ENCODE measurements around the gene SCAMP1.

SCAMP1 gene

GRCh38 chr5:78497573-78498533 is 137.4 kb downstream of the SCAMP1 start:
- no peak for DNase-seq

- DNase-seq = no peak
These were observed 139.1 kb downstream of the SCAMP1 start for GRCh38 chr5:78499485-78499884.

- no peak for DNase-seq
These were observed 139.6 kb downstream of the SCAMP1 start for GRCh38 chr5:78500028-78500427.

GRCh38 chr5:78500871-78501270 is 140.5 kb downstream of the SCAMP1 start:
- no peak for DNase-seq

GRCh38 chr5:78501411-78502352 is 141.3 kb downstream of the SCAMP1 start:
- no peak for DNase-seq

GRCh38 chr5:78503958-78504653 is 143.7 kb downstream of the SCAMP1 start:
- DNase-seq = no peak

GRCh38 chr5:78504704-78505677 is 144.6 kb downstream of the SCAMP1 start:
- no peak for DNase-seq

- no peak for DNase-seq
These were observed 145.4 kb downstream of the SCAMP1 start for GRCh38 chr5:78505860-78506259.

- DNase-seq = no peak
These were observed 146.0 kb downstream of the SCAMP1 start for GRCh38 chr5:78506261-78507024.

- DNase-seq = no peak
These were observed 147.1 kb downstream of the SCAMP1 start for GRCh38 chr5:78507531-78507930.

- DNase-seq = no peak
These were observed 147.9 kb downstream of the SCAMP1 start for GRCh38 chr5:78508186-78508765.

GRCh38 chr5:78509145-78509865 is 148.9 kb downstream of the SCAMP1 start:
- DNase-seq = no peak

- peak; percentile 17 for DNase-seq
These were observed 149.7 kb downstream of the SCAMP1 start for GRCh38 chr5:78509884-78510769.

- no peak for DNase-seq
These were observed 150.9 kb downstream of the SCAMP1 start for GRCh38 chr5:78511121-78511906.

- DNase-seq = no peak
These were observed 152.0 kb downstream of the SCAMP1 start for GRCh38 chr5:78512435-78512834.

- DNase-seq = no peak
These were observed 153.0 kb downstream of the SCAMP1 start for GRCh38 chr5:78513441-78513840.

GRCh38 chr5:78514427-78515330 is 154.3 kb downstream of the SCAMP1 start:
- no peak for DNase-seq

Measured in CD4-positive, alpha-beta T cell treated with Interleukin-12 subunit alpha and Interleukin-12 subunit beta, for 1 hour (primary cell).